BE2C (cell line): ENCODE measurements around the gene ATP11A.

ENCODE experiments used
- DNase-seq: peaks from one replicate; pipeline ENCODE4 v3.0.0-alpha.2; 2020
- H3K27me3 ChIP-seq: fragments of 250-450 bp; sonication (Bioruptor Pico); 2 replicates; pipeline ENCODE4 v1.5.1; 2020; ENCODE audit warnings: mild to moderate bottlenecking
- H3K36me3 ChIP-seq: fragments of 250-450 bp; sonication (Bioruptor Pico); 2 replicates; pipeline ENCODE4 v1.5.1; 2020; ENCODE audit warnings: mild to moderate bottlenecking
- H3K4me1 ChIP-seq: fragments of 250-450 bp; sonication (Bioruptor Pico); 2 replicates; pipeline ENCODE4 v1.5.1; 2020
- H3K4me3 ChIP-seq: 2 replicates; pipeline ENCODE4 v1.5.1; 2011; ENCODE audit warnings: low read depth, low read length
- H3K9me3 ChIP-seq: fragments of 250-450 bp; sonication (Bioruptor Pico); 2 replicates; pipeline ENCODE4 v1.5.1; 2020
- TF ChIP-seq, protein P1 (sequence below): IDR thresholded peaks from 2 replicates; pipeline ENCODE4 v1.5.1; 2012; ENCODE audit warnings: mild to moderate bottlenecking, low read depth, low read length

Gene ATP11A

GRCh38 chr13:112733112-112733511, 43.3 kb downstream of the ATP11A start:
- H3K36me3 ChIP-seq = no peaks in the 10 kb centered on the region
- TF ChIP-seq, protein P1, sequence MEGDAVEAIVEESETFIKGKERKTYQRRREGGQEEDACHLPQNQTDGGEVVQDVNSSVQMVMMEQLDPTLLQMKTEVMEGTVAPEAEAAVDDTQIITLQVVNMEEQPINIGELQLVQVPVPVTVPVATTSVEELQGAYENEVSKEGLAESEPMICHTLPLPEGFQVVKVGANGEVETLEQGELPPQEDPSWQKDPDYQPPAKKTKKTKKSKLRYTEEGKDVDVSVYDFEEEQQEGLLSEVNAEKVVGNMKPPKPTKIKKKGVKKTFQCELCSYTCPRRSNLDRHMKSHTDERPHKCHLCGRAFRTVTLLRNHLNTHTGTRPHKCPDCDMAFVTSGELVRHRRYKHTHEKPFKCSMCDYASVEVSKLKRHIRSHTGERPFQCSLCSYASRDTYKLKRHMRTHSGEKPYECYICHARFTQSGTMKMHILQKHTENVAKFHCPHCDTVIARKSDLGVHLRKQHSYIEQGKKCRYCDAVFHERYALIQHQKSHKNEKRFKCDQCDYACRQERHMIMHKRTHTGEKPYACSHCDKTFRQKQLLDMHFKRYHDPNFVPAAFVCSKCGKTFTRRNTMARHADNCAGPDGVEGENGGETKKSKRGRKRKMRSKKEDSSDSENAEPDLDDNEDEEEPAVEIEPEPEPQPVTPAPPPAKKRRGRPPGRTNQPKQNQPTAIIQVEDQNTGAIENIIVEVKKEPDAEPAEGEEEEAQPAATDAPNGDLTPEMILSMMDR = no peak
- DNase-seq = no peak
- no peak overlapping the region for H3K4me3 ChIP-seq
- H3K9me3 ChIP-seq = no peaks in the 10 kb centered on the region
- H3K4me1 ChIP-seq = peaks cover 13% of the 10 kb centered on the region
- H3K27me3 ChIP-seq = no peaks in the 10 kb centered on the region

GRCh38 chr13:112733661-112734379, 44.0 kb downstream of the ATP11A start:
- Histone ChIP-seq H3K4me3 (no peak overlapping the region), H3K9me3 (no peaks in the 10 kb centered on the region), H3K4me1 (peaks cover 13% of the 10 kb centered on the region), H3K36me3 (no peaks in the 10 kb centered on the region), H3K27me3 (no peaks in the 10 kb centered on the region)
- no peak for DNase-seq
- TF ChIP-seq, protein P1 = no peak

GRCh38 chr13:112734696-112735547, 45.1 kb downstream of the ATP11A start:
- peaks cover 13% of the 10 kb centered on the region for H3K4me1 ChIP-seq
- H3K36me3 ChIP-seq = no peaks in the 10 kb centered on the region
- DNase-seq = no peak
- no peaks in the 10 kb centered on the region for H3K27me3 ChIP-seq
- TF ChIP-seq, protein P1 = no peak
- no peaks in the 10 kb centered on the region for H3K9me3 ChIP-seq
- no peak overlapping the region for H3K4me3 ChIP-seq

DNA sequence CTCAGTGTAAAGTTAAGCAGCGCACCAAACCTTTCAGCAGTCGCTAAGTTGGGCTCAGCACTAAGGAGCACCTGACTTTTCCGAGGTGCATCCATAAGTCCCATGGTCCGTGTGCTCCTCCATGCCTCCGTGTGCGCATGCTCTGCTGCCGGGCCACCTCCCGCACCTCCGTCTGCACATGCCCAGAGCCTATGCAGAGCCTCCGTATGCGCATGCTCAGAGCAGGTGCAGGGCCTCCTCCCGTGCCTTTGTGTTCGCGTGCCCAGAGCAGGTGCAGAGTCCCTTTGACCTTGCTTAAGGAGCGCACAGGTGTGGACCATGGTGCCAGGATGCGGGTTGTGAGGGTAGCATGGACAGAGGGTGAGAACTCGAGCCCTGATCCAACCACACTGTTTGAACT, 46.0 kb downstream of the ATP11A start:
- Histone ChIP-seq H3K36me3 (no peaks in the 10 kb centered on the region), H3K27me3 (no peaks in the 10 kb centered on the region), H3K9me3 (no peaks in the 10 kb centered on the region), H3K4me1 (peaks cover 13% of the 10 kb centered on the region), H3K4me3 (no peak overlapping the region)
- no peak for DNase-seq
- TF ChIP-seq, protein P1 = no peak

GRCh38 chr13:112737294-112737693, 47.5 kb downstream of the ATP11A start:
- no peaks in the 10 kb centered on the region for H3K36me3 ChIP-seq
- TF ChIP-seq, protein P1 = no peak
- H3K4me3 ChIP-seq = no peak overlapping the region
- H3K27me3 ChIP-seq = no peaks in the 10 kb centered on the region
- H3K9me3 ChIP-seq = no peaks in the 10 kb centered on the region
- DNase-seq = no peak
- peaks cover 13% of the 10 kb centered on the region for H3K4me1 ChIP-seq

DNA sequence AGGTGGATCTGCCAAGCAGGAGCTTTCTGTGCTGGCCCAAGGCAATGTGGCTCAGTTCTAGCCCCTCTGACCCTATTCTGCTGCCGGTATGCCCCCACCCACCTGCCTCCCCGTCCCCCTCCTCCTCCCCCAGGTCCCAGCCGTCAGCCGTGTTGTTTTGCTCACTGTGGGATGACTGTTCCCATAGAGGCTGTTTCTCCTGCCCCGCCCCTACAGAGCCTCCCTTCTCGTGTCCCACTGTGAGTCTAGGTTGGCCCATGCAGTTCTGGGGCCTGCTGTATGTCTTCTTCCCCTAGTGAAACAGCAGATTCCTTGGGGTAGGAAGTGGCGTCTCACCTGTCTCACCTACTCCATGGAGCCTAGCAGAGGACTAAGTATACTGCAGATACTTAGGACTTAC, 48.8 kb downstream of the ATP11A start:
- DNase-seq = no peak
- Histone ChIP-seq H3K4me1 (peaks cover 6% of the 10 kb centered on the region), H3K4me3 (no peak overlapping the region), H3K9me3 (no peaks in the 10 kb centered on the region), H3K36me3 (no peaks in the 10 kb centered on the region), H3K27me3 (no peaks in the 10 kb centered on the region)
- TF ChIP-seq, protein P1 = no peak
